Astrocyte (in vitro differentiated cells and primary cell): Measurements from ENCODE around the gene LDLRAD4. TPM values are rescaled to one million over a fixed set of nuclear protein-coding genes. Genes with fewer than 3 reads are reported as not detected.

Experiments used
- DNase-seq: peaks from one replicate; pipeline ENCODE4 v3.0.0-alpha.2; 2010; ENCODE audit warnings: low read depth
- FAIRE-seq: peaks from 2 replicates; lab custom pipeline; 2011; peaks lifted over from hg19 to GRCh38; lab: Jason Lieb, UNC
- H2AFZ ChIP-seq: 2 replicates; pipeline ENCODE4 v1.6.0; 2012; ENCODE audit warnings: low read depth, low read length, inconsistent platforms
- H3K27ac ChIP-seq: 2 replicates; pipeline ENCODE4 v1.5.1; 2011; ENCODE audit warnings: low read depth, low read length, inconsistent platforms
- H3K27me3 ChIP-seq: 2 replicates; pipeline ENCODE4 v1.6.0; 2011; ENCODE audit warnings: low read length, inconsistent platforms; ENCODE audit not compliant: insufficient read depth
- H3K36me3 ChIP-seq: 2 replicates; pipeline ENCODE4 v1.5.1; 2011; ENCODE audit warnings: low read length, inconsistent platforms; ENCODE audit not compliant: insufficient read depth
- H3K4me1 ChIP-seq: 2 replicates; pipeline ENCODE4 v1.5.1; 2011; ENCODE audit warnings: low read length, inconsistent platforms; ENCODE audit not compliant: insufficient read depth
- H3K4me2 ChIP-seq: 2 replicates; pipeline ENCODE4 v1.6.0; 2012; ENCODE audit warnings: low read length, inconsistent platforms
- H3K4me3 ChIP-seq: 2 replicates; pipeline ENCODE4 v1.5.1; 2011; ENCODE audit warnings: low read depth, mild to moderate bottlenecking, low read length, inconsistent platforms; ENCODE audit not compliant: insufficient read depth
- H3K79me2 ChIP-seq: 2 replicates; pipeline ENCODE4 v1.6.0; 2012; ENCODE audit warnings: mild to moderate bottlenecking, low read length, inconsistent platforms; ENCODE audit not compliant: insufficient read depth
- H3K9ac ChIP-seq: 2 replicates; pipeline ENCODE4 v1.6.0; 2012; ENCODE audit warnings: mild to moderate bottlenecking, low read length, inconsistent platforms
- H3K9me3 ChIP-seq: 2 replicates; pipeline ENCODE4 v1.5.1; 2012; ENCODE audit warnings: low read depth, mild to moderate bottlenecking, low read length, inconsistent platforms; ENCODE audit not compliant: insufficient read depth
- H4K20me1 ChIP-seq: 2 replicates; pipeline ENCODE4 v1.6.0; 2012; ENCODE audit warnings: low read length, inconsistent platforms; ENCODE audit not compliant: insufficient read depth
- H3K27ac Mint-ChIP-seq: one replicate; pipeline ENCODE4 v1.8.0; 2021; ENCODE audit warnings: mild to moderate bottlenecking, mixed read lengths; ENCODE audit not compliant: unreplicated experiment
- H3K27me3 Mint-ChIP-seq: one replicate; pipeline ENCODE4 v1.8.0; 2021; ENCODE audit warnings: low read depth, mixed read lengths; ENCODE audit not compliant: unreplicated experiment
- H3K36me3 Mint-ChIP-seq: one replicate; pipeline ENCODE4 v1.8.0; 2021; ENCODE audit warnings: low read depth, mixed read lengths; ENCODE audit not compliant: unreplicated experiment
- H3K4me1 Mint-ChIP-seq: one replicate; pipeline ENCODE4 v1.8.0; 2021; ENCODE audit warnings: low read depth, mixed read lengths; ENCODE audit not compliant: unreplicated experiment
- H3K4me3 Mint-ChIP-seq: one replicate; pipeline ENCODE4 v1.8.0; 2021; ENCODE audit warnings: mild to moderate bottlenecking, moderate library complexity, mixed read lengths; ENCODE audit not compliant: unreplicated experiment
- H3K9me3 Mint-ChIP-seq: one replicate; pipeline ENCODE4 v1.8.0; 2021; ENCODE audit warnings: mild to moderate bottlenecking, mixed read lengths; ENCODE audit not compliant: unreplicated experiment
- EZH2 ChIP-seq: IDR thresholded peaks from 2 replicates; pipeline ENCODE4 v1.6.1; 2012; ENCODE audit warnings: mild to moderate bottlenecking, low read length, inconsistent platforms; ENCODE audit not compliant: insufficient read depth
- total RNA-seq: library from RNA; stranded (reverse); gene quantifications from 2 replicates; pipeline ENCODE4 v1.2.1, GENCODE V29; 2021
- TF ChIP-seq, protein P1 (sequence below): IDR thresholded peaks from 2 replicates; pipeline ENCODE4 v1.5.1; 2011; ENCODE audit warnings: low read depth, mild to moderate bottlenecking, inconsistent platforms, low read length, moderate library complexity; ENCODE audit not compliant: insufficient read depth

Gene LDLRAD4
- total RNA-seq, 1 donor from 2014 or later = 26.0 TPM

DNA sequence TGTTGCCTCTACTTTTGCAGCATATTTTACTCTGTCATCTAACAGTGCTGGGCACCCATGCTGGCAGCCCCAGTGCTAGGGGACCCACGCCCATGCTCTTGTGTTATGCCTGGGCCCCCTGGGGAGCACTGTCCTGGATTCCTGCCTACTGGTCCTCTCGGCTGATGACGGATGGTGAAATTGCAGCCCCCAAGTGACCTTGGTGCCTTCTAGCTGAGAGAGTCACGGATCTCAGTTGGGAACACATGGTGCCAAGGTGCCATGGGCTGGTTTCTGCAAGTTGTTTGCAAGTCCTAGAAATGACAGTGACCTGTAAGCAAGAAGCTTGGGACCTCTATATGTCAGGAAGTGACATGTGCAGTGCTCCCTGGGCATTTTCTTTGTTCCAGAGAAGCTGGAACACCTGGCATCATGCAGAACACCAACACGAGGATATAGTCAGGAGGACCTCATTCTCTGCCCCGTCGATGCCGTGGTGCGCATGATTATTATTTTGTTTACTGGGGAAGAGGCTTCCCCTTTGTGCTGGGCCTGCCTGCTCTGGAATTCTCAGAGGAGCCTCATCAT, 187.6 kb downstream of the LDLRAD4 start:
- no peak overlapping the region for H3K4me2 ChIP-seq
- H3K4me1 ChIP-seq = no peaks in the 10 kb centered on the region
- no peaks in the 10 kb centered on the region for H3K27me3 ChIP-seq
- no peak overlapping the region for H3K27ac ChIP-seq
- no peak for TF ChIP-seq EZH2
- TF ChIP-seq, protein P1, sequence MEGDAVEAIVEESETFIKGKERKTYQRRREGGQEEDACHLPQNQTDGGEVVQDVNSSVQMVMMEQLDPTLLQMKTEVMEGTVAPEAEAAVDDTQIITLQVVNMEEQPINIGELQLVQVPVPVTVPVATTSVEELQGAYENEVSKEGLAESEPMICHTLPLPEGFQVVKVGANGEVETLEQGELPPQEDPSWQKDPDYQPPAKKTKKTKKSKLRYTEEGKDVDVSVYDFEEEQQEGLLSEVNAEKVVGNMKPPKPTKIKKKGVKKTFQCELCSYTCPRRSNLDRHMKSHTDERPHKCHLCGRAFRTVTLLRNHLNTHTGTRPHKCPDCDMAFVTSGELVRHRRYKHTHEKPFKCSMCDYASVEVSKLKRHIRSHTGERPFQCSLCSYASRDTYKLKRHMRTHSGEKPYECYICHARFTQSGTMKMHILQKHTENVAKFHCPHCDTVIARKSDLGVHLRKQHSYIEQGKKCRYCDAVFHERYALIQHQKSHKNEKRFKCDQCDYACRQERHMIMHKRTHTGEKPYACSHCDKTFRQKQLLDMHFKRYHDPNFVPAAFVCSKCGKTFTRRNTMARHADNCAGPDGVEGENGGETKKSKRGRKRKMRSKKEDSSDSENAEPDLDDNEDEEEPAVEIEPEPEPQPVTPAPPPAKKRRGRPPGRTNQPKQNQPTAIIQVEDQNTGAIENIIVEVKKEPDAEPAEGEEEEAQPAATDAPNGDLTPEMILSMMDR = no peak
- no peaks in the 10 kb centered on the region for H4K20me1 ChIP-seq
- H2AFZ ChIP-seq = no peak overlapping the region
- Mint-ChIP-seq H3K27ac (no peak overlapping the region), H3K36me3 (peaks cover 13% of the 10 kb centered on the region), H3K4me3 (no peak overlapping the region), H3K27me3 (no peaks in the 10 kb centered on the region), H3K4me1 (no peaks in the 10 kb centered on the region), H3K9me3 (no peaks in the 10 kb centered on the region)
- no peaks in the 10 kb centered on the region for H3K9me3 ChIP-seq
- no peaks in the 10 kb centered on the region for H3K36me3 ChIP-seq
- FAIRE-seq (no peak), DNase-seq (no peak)
- H3K9ac ChIP-seq = no peak overlapping the region
- no peak overlapping the region for H3K4me3 ChIP-seq
- H3K79me2 ChIP-seq = no peaks in the 10 kb centered on the region

DNA sequence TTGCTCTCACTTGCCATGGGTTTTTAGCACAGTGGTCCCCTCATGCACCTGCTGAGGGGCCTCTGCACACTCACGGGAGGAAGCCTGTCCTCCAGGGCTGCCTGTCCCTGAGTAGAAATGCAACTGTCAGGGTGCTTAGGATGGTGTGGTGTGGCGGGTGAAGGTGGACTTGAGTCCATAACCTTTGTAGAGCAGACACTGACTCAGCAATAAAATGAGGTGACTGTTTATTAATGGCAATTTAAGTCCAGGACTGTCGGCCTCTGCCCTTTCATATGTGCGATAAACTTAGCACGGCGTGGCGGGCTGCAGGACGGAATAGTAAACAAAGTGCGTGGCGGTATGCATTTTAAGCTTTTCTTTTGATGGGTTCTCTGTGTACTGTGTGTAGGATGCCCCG, 188.2 kb downstream of the LDLRAD4 start:
- Histone ChIP-seq H3K9me3 (no peaks in the 10 kb centered on the region), H3K4me1 (no peaks in the 10 kb centered on the region), H3K36me3 (no peaks in the 10 kb centered on the region), H3K27ac (no peak overlapping the region), H3K79me2 (no peaks in the 10 kb centered on the region), H3K9ac (no peak overlapping the region), H3K4me2 (no peak overlapping the region), H3K27me3 (no peaks in the 10 kb centered on the region), H4K20me1 (no peaks in the 10 kb centered on the region), H2AFZ (no peak overlapping the region), H3K4me3 (no peak overlapping the region)
- no peak for DNase-seq
- TF ChIP-seq EZH2 = no peak
- TF ChIP-seq, protein P1 = no peak
- H3K36me3 Mint-ChIP-seq = peaks cover 13% of the 10 kb centered on the region
- H3K27me3 Mint-ChIP-seq = no peaks in the 10 kb centered on the region
- H3K9me3 Mint-ChIP-seq = no peaks in the 10 kb centered on the region
- no peak overlapping the region for H3K4me3 Mint-ChIP-seq
- no peak overlapping the region for H3K27ac Mint-ChIP-seq
- no peak for FAIRE-seq
- H3K4me1 Mint-ChIP-seq = no peaks in the 10 kb centered on the region

DNA sequence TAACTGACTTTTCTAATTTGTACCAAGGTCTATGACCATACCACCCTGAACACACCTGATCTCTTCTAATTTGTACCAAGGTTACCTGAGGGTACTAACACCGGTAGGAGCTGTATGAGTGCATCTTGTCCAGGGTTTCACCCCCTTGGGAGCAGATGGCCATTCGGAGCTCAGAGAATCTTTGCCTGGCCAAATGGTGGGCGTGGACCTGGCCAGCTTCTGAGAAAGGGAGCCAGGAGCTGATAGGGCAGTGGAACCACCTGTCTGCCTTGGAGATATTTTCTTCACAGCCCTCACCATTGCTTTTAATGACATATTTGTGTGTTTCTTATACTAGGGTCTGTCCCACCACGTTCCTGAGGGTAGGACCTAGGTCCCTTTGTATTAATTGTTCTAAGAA, 188.9 kb downstream of the LDLRAD4 start:
- peaks cover 19% of the 10 kb centered on the region for H3K36me3 Mint-ChIP-seq
- H3K4me1 Mint-ChIP-seq = no peaks in the 10 kb centered on the region
- no peaks in the 10 kb centered on the region for H3K79me2 ChIP-seq
- no peak overlapping the region for H2AFZ ChIP-seq
- peaks cover 4% of the 10 kb centered on the region for H3K9me3 ChIP-seq
- TF ChIP-seq, protein P1 = no peak
- TF ChIP-seq EZH2 = no peak
- no peak overlapping the region for H3K4me3 Mint-ChIP-seq
- no peak for FAIRE-seq
- no peak overlapping the region for H3K4me2 ChIP-seq
- no peak overlapping the region for H3K9ac ChIP-seq
- no peaks in the 10 kb centered on the region for H3K36me3 ChIP-seq
- no peak overlapping the region for H3K27ac ChIP-seq
- peaks cover 5% of the 10 kb centered on the region for H3K9me3 Mint-ChIP-seq
- H4K20me1 ChIP-seq = no peaks in the 10 kb centered on the region
- no peak overlapping the region for H3K27ac Mint-ChIP-seq
- no peaks in the 10 kb centered on the region for H3K27me3 Mint-ChIP-seq
- no peaks in the 10 kb centered on the region for H3K4me1 ChIP-seq
- H3K27me3 ChIP-seq = no peaks in the 10 kb centered on the region
- no peak overlapping the region for H3K4me3 ChIP-seq
- no peak for DNase-seq
